ENCODE measurements around the gene HDAC4. TPM values are rescaled to one million over a fixed set of nuclear protein-coding genes. Genes with fewer than 3 reads are reported as not detected.

Gene HDAC4
- total and polyA plus RNA-seq, 9 of the 15 experiments (the other 6 are each of a cell fraction or from before 2014, with no cell fraction given): 0.11 to 20.2 (median 4.0) TPM

DNA sequence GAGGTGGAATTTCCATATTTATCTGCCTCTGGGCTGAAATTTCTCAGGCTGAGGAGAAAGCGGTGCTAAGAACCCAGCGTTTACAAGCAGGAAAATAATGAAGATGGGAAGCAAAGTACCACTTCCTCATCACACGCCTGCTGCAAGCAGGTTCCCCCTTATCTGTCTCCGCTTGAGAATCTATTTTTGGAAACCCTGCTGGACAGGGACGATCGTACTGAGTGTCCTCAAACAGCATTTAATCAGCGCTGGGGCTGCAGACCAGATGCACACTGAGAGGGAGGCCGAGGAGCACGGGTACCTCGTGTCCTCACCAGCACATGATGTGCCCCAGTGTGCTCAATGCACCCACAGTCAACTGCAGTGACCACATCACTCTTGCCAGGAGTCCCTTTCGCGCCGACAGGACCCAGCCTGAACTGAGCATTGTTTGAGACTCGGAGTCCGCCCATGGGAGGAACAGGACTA is 160.4 kb downstream of the HDAC4 start (continued):
- TF ChIP-seq CHAMP1 (IDR thresholded peaks at IDR 0.05): no peak
- TF ChIP-seq, protein P1, sequence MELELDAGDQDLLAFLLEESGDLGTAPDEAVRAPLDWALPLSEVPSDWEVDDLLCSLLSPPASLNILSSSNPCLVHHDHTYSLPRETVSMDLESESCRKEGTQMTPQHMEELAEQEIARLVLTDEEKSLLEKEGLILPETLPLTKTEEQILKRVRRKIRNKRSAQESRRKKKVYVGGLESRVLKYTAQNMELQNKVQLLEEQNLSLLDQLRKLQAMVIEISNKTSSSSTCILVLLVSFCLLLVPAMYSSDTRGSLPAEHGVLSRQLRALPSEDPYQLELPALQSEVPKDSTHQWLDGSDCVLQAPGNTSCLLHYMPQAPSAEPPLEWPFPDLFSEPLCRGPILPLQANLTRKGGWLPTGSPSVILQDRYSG (tag; conservative IDR thresholded peaks at IDR 0.05; ENCODE audit: low read depth): no peak
- TF ChIP-seq MEF2A (IDR thresholded peaks at IDR 0.05; ENCODE audit: control insufficient read depth, low read depth, low read length): peak; percentile 99
- no peak for TF ChIP-seq ZFX (CRISPR knock-in tag; IDR thresholded peaks at IDR 0.05)
- no peak for TF ChIP-seq THAP12 (CRISPR knock-in tag; IDR thresholded peaks at IDR 0.05)
- no peak for TF ChIP-seq ZNF133 (CRISPR knock-in tag; IDR thresholded peaks at IDR 0.05)
- TF ChIP-seq FIP1L1 (IDR thresholded peaks at IDR 0.05; ENCODE audit: low read depth, low read length, poor library complexity, severe bottlenecking): no peak
- TF ChIP-seq KAT8 (IDR thresholded peaks at IDR 0.05; ENCODE audit: low read depth): no peak
- TF ChIP-seq HIVEP1 (CRISPR knock-in tag; IDR thresholded peaks at IDR 0.05): no peak
- TF ChIP-seq ZBTB34 (CRISPR knock-in tag; IDR thresholded peaks at IDR 0.05): no peak
- TF ChIP-seq TCF7L2 (IDR thresholded peaks at IDR 0.05; ENCODE audit: low read depth, low read length): no peak
- TF ChIP-seq TSC22D4 (tag; IDR thresholded peaks at IDR 0.05): no peak
- TF ChIP-seq BHLHE40 (IDR thresholded peaks at IDR 0.05; ENCODE audit: low read length): 0 out of 2 replicates have a peak, but pooled peaks have one; percentile 24
- TF ChIP-seq TBL1XR1 (IDR thresholded peaks at IDR 0.05; ENCODE audit: low read length in 2 of 2): 0 out of 4 replicates have a peak, but pooled peaks of 1 of the 2 experiments have one; percentile 28
- no peak for TF ChIP-seq BCL6 (CRISPR knock-in tag; IDR thresholded peaks at IDR 0.05)
- TF ChIP-seq POLR2B (IDR thresholded peaks at IDR 0.05; ENCODE audit: low read depth, partially characterized antibody): no peak
- TF ChIP-seq ETS2 (tag; IDR thresholded peaks at IDR 0.05; ENCODE audit: borderline replicate concordance, poor library complexity, severe bottlenecking): no peak
- no peak for TF ChIP-seq DEAF1 (CRISPR knock-in tag; IDR thresholded peaks at IDR 0.05)
- no peak for TF ChIP-seq GTF2E2 (tag; IDR thresholded peaks at IDR 0.05)
- no peak for TF ChIP-seq ZNF140 (CRISPR knock-in tag; IDR thresholded peaks at IDR 0.05)
- TF ChIP-seq ZNF778 (CRISPR knock-in tag; IDR thresholded peaks at IDR 0.05): no peak
